Metanephros (tissue), 1 donor: ENCODE data around the gene LIN9. TPM values are rescaled to one million over a fixed set of nuclear protein-coding genes. Genes with fewer than 3 reads are reported as not detected.

Experiments used
- total RNA-seq: library from RNA; depleted of rRNA; stranded (reverse); fragments of >200 nt; gene quantifications from one replicate; pipeline ENCODE4 v1.2.3, GENCODE V29; 2014

LIN9 gene, protein sequence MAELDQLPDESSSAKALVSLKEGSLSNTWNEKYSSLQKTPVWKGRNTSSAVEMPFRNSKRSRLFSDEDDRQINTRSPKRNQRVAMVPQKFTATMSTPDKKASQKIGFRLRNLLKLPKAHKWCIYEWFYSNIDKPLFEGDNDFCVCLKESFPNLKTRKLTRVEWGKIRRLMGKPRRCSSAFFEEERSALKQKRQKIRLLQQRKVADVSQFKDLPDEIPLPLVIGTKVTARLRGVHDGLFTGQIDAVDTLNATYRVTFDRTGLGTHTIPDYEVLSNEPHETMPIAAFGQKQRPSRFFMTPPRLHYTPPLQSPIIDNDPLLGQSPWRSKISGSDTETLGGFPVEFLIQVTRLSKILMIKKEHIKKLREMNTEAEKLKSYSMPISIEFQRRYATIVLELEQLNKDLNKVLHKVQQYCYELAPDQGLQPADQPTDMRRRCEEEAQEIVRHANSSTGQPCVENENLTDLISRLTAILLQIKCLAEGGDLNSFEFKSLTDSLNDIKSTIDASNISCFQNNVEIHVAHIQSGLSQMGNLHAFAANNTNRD
- total RNA-seq: 7.4 TPM

GRCh38 chr1:226308723-226309397 is at the start of gene LIN9:
TSS of gene LIN9 (minus strand) at chr1:226309164. CDS start at chr1:226309139, 25 bp downstream.

DNA sequence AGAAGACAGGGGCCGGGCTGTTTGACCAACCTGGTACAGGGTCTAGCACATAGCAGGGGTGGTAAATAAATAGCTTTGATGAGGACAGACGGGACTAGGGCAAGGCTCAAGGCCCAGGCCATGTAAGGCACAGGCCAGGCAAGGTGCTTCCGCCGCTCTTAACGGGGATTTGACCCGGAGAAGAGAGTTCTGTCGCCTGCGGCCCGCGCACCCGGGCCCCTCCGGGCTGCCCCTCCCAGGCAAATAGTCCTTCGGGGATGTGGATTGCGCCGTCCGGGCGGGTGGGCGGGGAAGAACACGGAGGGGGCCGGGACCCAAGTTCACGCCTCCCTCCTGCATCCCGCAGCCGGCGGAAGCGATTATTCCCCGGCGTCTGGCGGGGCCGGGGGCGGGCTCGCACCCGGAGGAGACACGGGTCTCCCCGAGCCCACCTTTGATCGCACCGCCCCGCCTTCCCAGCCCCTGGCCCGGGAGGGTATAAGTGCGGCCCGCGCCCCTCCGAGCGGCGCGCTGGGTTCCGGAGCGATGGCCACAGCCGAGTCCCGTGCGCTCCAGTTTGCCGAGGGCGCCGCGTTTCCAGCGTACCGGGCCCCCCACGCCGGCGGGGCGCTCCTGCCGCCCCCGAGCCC is 85.7 kb downstream of the LIN9 start, which contains the start of gene MIXL1:
Gene MIXL1 (plus strand): TSS at position 508 of the 629 bp plus-strand sequence. CDS start 18 bp downstream, at position 526.

GRCh38 chr1:226186124-226187018 is 122.6 kb downstream of the LIN9 start, which contains the start of gene ACBD3:
TSS of gene ACBD3 (minus strand) at chr1:226186741. CDS start at chr1:226186675, 66 bp downstream.

Other genes with a start within 250 kb of the LIN9 start
- gene H3-3A, start 246.4 kb downstream of the LIN9 start, total RNA-seq: 550 TPM
- 36.1 TPM for gene ACBD3, start 122.4 kb downstream of the LIN9 start, total RNA-seq
- not detected for gene MIXL1, start 85.5 kb downstream of the LIN9 start, total RNA-seq
- gene PARP1, start 98.9 kb upstream of the LIN9 start, total RNA-seq: 100 TPM
- 0.99 TPM for gene STUM, start 239.6 kb upstream of the LIN9 start, total RNA-seq